HFF-Myc (cell line): Measurements from ENCODE around the gene IDS.

Experiments used
- DNase-seq: peaks from one replicate; pipeline ENCODE4 v3.0.0-alpha.2; 2011; ENCODE audit warnings: low read depth; ENCODE audit errors: extremely low read depth
- H3K4me3 ChIP-seq: replicated peaks from 2 replicates; pipeline ENCODE4 v1.5.1; 2011; ENCODE audit warnings: low read depth, mild to moderate bottlenecking, control low read depth, low read length
- CTCF ChIP-seq: IDR thresholded peaks from 2 replicates; pipeline ENCODE4 v1.5.1; 2012; ENCODE audit warnings: mild to moderate bottlenecking, low read depth, low read length, control low read depth; ENCODE audit errors: missing control alignments

Gene IDS

DNA sequence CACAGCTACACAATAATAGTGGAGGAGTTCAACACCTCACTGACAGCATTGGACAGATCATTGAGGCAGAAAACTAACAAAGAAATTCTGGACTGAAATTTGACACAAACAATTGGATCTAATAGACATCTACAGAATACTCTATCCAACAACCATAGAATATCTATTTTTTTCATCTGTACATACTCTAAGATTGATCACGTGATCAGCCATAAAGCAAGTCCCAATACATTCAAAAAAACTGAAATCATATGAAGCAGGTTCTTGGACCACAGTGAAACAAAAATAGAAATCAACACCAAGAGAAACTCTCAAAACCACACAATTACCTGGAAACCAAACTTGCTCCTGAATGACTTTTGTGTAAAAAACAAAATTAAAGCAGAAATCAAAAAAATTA, 12.2 kb upstream of the IDS start:
- no peak for TF ChIP-seq CTCF
- H3K4me3 ChIP-seq = no peak overlapping the region
- DNase-seq = no peak

- no peak for DNase-seq
- no peak overlapping the region for H3K4me3 ChIP-seq
- no peak for TF ChIP-seq CTCF
Observed at GRCh38 chrX:149516604-149517003, 11.5 kb upstream of the IDS start.

DNA sequence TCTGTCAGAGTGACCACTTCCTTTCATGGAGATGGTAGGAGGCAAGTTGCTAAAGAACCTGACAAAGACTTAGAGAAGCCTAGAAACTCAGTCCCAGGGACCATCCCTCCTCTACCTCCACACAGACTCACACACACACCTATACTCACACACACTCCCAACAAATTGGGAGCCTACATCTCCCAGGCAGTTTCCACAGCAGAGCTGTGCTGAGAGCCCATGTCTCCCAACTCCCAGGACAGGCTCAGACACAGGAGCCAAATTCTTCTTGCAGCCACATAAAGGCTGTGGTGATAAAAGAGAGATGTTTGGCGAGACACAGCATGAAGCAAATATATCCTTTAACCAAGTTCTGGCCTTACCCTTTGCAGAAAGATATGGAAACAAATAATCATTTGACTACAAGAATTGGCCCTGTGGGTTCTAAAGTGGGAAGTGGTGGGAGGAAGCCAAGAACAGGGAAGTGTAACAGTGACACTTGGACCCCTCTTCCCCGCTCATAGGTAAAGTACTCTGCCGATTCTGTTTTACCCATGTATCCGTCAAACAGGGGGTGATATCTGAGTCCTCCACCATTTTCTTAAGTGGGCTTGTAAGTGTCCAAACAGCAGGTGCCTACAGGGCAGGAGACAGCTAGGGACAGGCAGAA, 11.0 kb upstream of the IDS start:
- no peak overlapping the region for H3K4me3 ChIP-seq
- no peak for TF ChIP-seq CTCF
- no peak for DNase-seq

GRCh38 chrX:149513825-149514428, 8.8 kb upstream of the IDS start:
- TF ChIP-seq CTCF = no peak
- DNase-seq = no peak
- no peak overlapping the region for H3K4me3 ChIP-seq

DNA sequence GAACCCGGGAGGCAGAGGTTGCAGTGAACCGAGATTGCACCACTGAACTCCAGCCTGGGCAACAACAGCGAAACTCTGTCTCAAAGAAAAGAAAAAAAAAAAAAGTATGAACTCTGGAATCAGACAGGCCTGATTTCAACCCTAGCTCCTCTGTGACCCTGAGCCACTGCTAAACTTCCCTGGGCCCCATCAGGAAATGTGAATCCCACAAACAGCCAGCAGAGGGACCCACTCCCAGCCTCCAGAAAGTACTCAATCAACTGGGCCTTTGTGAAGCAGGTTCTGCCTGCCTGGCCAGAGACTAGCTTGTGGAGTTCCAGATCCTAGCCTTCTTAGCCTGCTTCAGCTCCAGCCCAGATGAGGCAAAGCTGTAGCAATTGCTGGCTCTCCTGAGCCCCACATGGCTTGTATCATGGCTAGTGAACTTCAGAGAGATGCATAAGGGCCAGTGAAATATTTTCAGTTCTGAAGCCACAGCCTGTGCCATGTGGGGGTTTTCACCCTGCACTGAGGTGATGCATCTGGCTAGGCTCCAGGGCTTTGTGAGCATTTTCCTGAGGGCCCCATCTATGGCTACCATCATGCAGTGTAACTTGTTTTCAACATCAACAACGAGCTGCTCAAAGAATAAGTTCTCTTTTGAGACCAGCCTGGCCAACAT, 7.2 kb upstream of the IDS start:
- DNase-seq = no peak
- no peak overlapping the region for H3K4me3 ChIP-seq
- peak; percentile 57 for TF ChIP-seq CTCF

DNA sequence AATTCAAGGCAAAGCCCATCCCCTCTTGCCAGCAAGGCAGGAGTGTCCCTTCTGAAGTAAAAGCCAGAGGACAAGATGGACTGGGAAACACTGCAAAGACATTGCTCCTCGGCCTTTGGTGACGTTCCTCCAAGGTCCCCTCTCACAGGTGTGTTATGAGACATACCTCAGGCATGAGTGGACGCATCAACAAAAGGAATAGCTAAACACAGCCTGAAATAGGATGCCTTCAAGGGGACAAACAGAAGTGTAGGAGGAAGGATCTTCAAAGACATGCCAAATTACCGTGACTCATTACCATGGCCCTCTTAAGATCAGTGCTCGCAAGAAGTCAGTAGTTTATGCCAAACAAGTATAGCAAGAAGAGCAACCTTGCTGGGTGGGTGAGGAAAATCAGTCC, 6.0 kb upstream of the IDS start:
- DNase-seq = no peak
- no peak for TF ChIP-seq CTCF
- H3K4me3 ChIP-seq = no peak overlapping the region

DNA sequence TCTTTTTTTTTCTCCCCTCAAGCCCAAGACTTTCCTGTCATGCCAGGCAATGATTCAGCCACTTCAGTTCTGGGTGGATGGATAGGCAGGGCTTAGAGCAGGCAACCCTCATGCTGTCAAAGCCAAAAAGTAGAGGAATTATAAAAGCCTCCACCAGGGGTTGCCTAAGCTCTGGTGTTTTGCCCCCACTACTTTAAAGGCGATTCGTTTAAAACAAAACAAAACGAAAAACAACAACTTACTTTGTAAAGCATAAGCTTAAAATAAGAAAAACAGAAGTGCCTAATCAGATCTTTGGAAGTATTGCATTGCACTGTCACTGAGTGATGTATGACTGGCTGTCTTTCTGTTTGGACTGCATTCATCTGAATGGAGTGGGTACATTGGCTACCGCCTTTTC, 5.3 kb upstream of the IDS start:
- no peak for TF ChIP-seq CTCF

More for the DNA sequence above, 5.3 kb upstream of the IDS start:
- no peak for DNase-seq
- no peak overlapping the region for H3K4me3 ChIP-seq
